HL-60 (cell line): ENCODE data around the gene ZNF446.

Source experiments
- DNase-seq, 2 experiments: peaks; one replicate each; pipeline ENCODE4 v3.0.0-alpha.2; 2010 to 2020; ENCODE audit warnings: low read depth in 1 of 2, low spot score in 1 of 2
- H3K27ac ChIP-seq: fragments of 250-450 bp; sonication (Bioruptor Pico); replicated peaks from 2 replicates; pipeline ENCODE4 v1.5.1; 2020; ENCODE audit warnings: mild to moderate bottlenecking, moderate library complexity
- H3K27me3 ChIP-seq: fragments of 250-450 bp; sonication (Bioruptor Pico); 2 replicates; pipeline ENCODE4 v1.5.1; 2021; ENCODE audit warnings: mild to moderate bottlenecking, moderate library complexity; ENCODE audit not compliant: insufficient read depth, poor library complexity, severe bottlenecking
- H3K4me3 ChIP-seq: replicated peaks from 2 replicates; pipeline ENCODE4 v1.5.1; 2011; ENCODE audit warnings: mild to moderate bottlenecking, control low read depth, low read length; ENCODE audit not compliant: insufficient read depth
- CTCF ChIP-seq: IDR thresholded peaks from one replicate; pipeline ENCODE4 v1.5.1; 2011; ENCODE audit warnings: low read length, control low read depth, inconsistent platforms; ENCODE audit not compliant: insufficient read depth
- GABPA ChIP-seq: IDR thresholded peaks from 2 replicates; pipeline ENCODE4 v1.6.1; 2012; ENCODE audit warnings: low read depth
- POLR2AphosphoS5 ChIP-seq: IDR thresholded peaks from 2 replicates; pipeline ENCODE4 v1.6.1; 2012; ENCODE audit warnings: low read depth
- REST ChIP-seq: IDR thresholded peaks from 2 replicates; pipeline ENCODE4 v1.6.1; 2012; ENCODE audit warnings: low read depth; ENCODE audit not compliant: insufficient replicate concordance
- SPI1 ChIP-seq: IDR thresholded peaks from 2 replicates; pipeline ENCODE4 v1.6.1; 2012; ENCODE audit warnings: low read depth, mild to moderate bottlenecking, borderline replicate concordance

Gene ZNF446

GRCh38 chr19:58519355-58520256 lies 43.5 kb downstream of the ZNF446 start, which contains the start of gene ZBTB45:
Gene ZBTB45, minus strand, starts transcription at chr19:58519810. Its CDS starts 2,137 bp downstream, at chr19:58517673.
- peak within 1 kb of the TSS; percentile 74 for H3K4me3 ChIP-seq
- no peaks in the 10 kb centered on the region for H3K27me3 ChIP-seq

GRCh38 chr19:58520257-58520599 lies 44.1 kb downstream of the ZNF446 start:
- peak overlapping the region; percentile 91 for H3K27ac ChIP-seq
- DNase-seq, result no peak
- H3K4me3 ChIP-seq, result peak overlapping the region; percentile 74
- H3K27me3 ChIP-seq, result no peaks in the 10 kb centered on the region
- TF ChIP-seq CTCF (no peak), REST (no peak), POLR2AphosphoS5 (no peak), SPI1 (no peak), GABPA (no peak)

More at GRCh38 chr19:58519355-58520256, 43.5 kb downstream of the ZNF446 start, which contains the start of gene ZBTB45:
- H3K27ac ChIP-seq, result peak within 1 kb of the TSS; percentile 91
- TF ChIP-seq CTCF (peak; percentile 51), SPI1 (peak; percentile 47; the same call in 1 of the 2 replicates), REST (peak; percentile 51), POLR2AphosphoS5 (peak; percentile 77), GABPA (peak; percentile 100)
- peak; percentile 96 to 97 for DNase-seq

- no peak overlapping the region for H3K4me3 ChIP-seq
- no peak for DNase-seq
- no peaks in the 10 kb centered on the region for H3K27me3 ChIP-seq
- H3K27ac ChIP-seq, result no peak overlapping the region
- TF ChIP-seq REST, result no peak
- TF ChIP-seq POLR2AphosphoS5, result no peak
- no peak for TF ChIP-seq GABPA
- no peak for TF ChIP-seq SPI1
- TF ChIP-seq CTCF, result no peak
Observed at GRCh38 chr19:58521651-58522050, 45.5 kb downstream of the ZNF446 start.
